ENCODE measurements around the gene KRTAP19-2.

The KRTAP19-2 gene

DNA sequence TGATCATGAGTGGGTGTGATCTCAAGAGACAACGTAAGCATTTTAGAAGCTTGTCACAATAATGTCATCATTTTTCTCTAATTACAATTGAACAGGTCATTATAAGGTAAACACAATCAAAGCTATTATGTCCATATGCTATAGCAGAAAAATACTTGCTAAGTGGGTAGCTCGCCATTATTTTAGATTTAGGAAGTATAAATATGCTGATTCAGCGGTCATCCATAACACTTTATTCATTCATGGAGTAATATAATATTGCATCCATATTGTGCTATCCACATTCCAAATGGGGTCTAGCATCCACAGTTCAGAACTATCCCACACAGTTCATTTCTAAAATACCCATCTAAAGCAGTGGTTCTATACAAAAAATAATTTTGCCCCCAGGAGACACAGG lies 38.7 kb downstream of the KRTAP19-2 start:
- Mint-ChIP-seq H3K9me3 (no peaks in the 10 kb centered on the region), H3K27ac (no peak overlapping the region), H3K4me1 (no peaks in the 10 kb centered on the region), H3K4me3 (no peak overlapping the region), H3K27me3 (no peaks in the 10 kb centered on the region), H3K36me3 (no peaks in the 10 kb centered on the region)
- DNase-seq (ENCODE audit: low spot score in 2 of 2) (no peak), ATAC-seq (ENCODE audit: low read depth) (no peak)

DNA sequence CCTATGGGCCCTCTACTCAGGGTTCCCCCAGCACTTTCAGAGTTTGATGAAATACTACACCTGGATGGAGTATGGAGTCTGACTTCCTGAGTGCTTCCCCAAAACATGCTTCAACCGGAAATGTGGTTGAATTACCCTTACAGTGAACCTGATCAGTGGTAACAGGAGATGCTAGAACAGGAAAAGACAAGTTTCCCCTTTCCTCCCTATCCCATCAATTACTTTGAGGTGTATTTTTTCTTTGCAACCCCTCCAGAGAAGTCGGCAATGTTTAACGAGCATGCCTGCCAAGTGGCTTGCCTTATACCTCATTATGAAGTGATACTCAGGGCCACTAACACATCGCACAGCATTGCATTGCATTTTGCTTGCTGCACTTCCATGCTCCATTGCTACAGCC lies 40.2 kb downstream of the KRTAP19-2 start:
- Mint-ChIP-seq H3K27ac (no peak overlapping the region), H3K4me1 (no peaks in the 10 kb centered on the region), H3K36me3 (no peaks in the 10 kb centered on the region), H3K4me3 (no peak overlapping the region), H3K27me3 (no peaks in the 10 kb centered on the region), H3K9me3 (no peaks in the 10 kb centered on the region)
- no peak for ATAC-seq (ENCODE audit: low read depth)
- no peak for DNase-seq (ENCODE audit: low spot score in 2 of 2)

- Mint-ChIP-seq H3K9me3 (peaks cover 2% of the 10 kb centered on the region), H3K4me3 (no peak overlapping the region), H3K27me3 (no peaks in the 10 kb centered on the region), H3K27ac (no peak overlapping the region), H3K4me1 (no peaks in the 10 kb centered on the region), H3K36me3 (no peaks in the 10 kb centered on the region)
- no peak for ATAC-seq (ENCODE audit: low read depth)
- DNase-seq (ENCODE audit: low spot score in 2 of 2) = no peak
These were observed 43.0 kb downstream of the KRTAP19-2 start for GRCh38 chr21:30444204-30444603.

DNA sequence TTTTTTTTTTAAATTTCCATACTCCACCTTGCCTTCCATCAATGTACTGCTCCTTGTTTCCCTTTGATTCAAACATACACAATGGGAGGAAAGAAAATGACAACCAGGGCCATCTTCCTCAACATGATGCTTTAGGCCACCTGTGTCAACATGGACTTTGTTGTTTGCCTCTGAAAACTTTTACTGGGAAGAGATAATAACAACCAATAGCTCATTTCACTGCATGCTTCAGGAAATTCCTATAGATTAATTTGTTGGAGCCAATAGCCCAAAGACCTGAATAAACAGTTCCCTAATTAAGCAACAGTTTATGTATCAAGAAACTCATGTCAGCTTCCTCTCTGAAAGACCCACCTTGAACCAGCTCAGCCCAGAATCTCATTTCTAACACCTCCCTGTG lies 44.0 kb downstream of the KRTAP19-2 start:
- ATAC-seq (ENCODE audit: low read depth) (no peak), DNase-seq (ENCODE audit: low spot score in 2 of 2) (no peak)
- Mint-ChIP-seq H3K4me3 (no peak overlapping the region), H3K36me3 (no peaks in the 10 kb centered on the region), H3K9me3 (peaks cover 2% of the 10 kb centered on the region), H3K27ac (no peak overlapping the region), H3K27me3 (no peaks in the 10 kb centered on the region), H3K4me1 (no peaks in the 10 kb centered on the region)

- DNase-seq (ENCODE audit: low spot score in 2 of 2) = no peak
- H3K27me3 Mint-ChIP-seq = no peaks in the 10 kb centered on the region
These were observed 47.3 kb downstream of the KRTAP19-2 start, which contains the start of gene KRTAP15-1 for GRCh38 chr21:30439975-30440374. Gene KRTAP15-1 (plus strand): TSS chr21:30440275. CDS start chr21:30440328, 53 bp downstream.

More at GRCh38 chr21:30439975-30440374, 47.3 kb downstream of the KRTAP19-2 start, which contains the start of gene KRTAP15-1:
- no peak for ATAC-seq (ENCODE audit: low read depth)
- H3K4me1 Mint-ChIP-seq = no peaks in the 10 kb centered on the region
- H3K27ac Mint-ChIP-seq = no peak within 1 kb of the TSS
- no peaks in the 10 kb centered on the region for H3K36me3 Mint-ChIP-seq
- peaks cover 3% of the 10 kb centered on the region for H3K9me3 Mint-ChIP-seq
- no peak within 1 kb of the TSS for H3K4me3 Mint-ChIP-seq

All from memory B cell (primary cell).